Measurements from ENCODE around the gene RNF212B.
"Not testable (repeated sequence)": the region's sequence is repeated elsewhere in the genome, so short reads cannot be mapped to it uniquely, and the experiment has no call there.

Gene RNF212B

DNA sequence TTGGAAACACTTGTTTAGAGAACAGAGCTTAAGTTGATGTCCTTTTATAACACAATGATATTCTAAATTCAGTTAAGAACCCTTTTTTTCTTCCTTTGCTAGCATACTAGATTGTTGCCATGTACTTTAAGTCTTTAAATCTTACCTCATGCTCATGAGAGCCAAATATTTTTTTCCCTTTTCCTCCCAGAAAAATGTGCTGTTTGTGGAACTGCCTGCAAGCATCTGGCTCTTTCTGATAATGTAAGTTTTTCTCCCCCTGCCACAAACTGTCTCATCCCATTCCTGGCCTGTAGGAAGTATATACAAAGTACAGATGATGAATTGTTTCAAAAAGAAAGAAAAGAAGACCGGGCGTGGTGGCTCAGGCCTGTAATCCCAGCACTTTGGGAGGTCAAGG lies 5.3 kb downstream of the RNF212B start:
- Histone ChIP-seq H3K36me3 (ENCODE audit: control insufficient read depth, insufficient read depth, low read length) (no peaks in the 10 kb centered on the region), H3K27ac (ENCODE audit: low read depth, low read length) (no peak overlapping the region), H3K4me1 (ENCODE audit: control insufficient read depth, insufficient read depth, low read length) (peaks cover 2% of the 10 kb centered on the region), H3K4me3 (ENCODE audit: low read depth, low read length) (no peak overlapping the region), H3K9ac (ENCODE audit: low read depth, low read length) (no peak overlapping the region), H3K27me3 (ENCODE audit: control insufficient read depth, insufficient read depth, low read length) (no peaks in the 10 kb centered on the region; the same call in 1 of the 2 replicates), H3K9me3 (ENCODE audit: control insufficient read depth, insufficient read depth, low read length) (no peaks in the 10 kb centered on the region)

DNA sequence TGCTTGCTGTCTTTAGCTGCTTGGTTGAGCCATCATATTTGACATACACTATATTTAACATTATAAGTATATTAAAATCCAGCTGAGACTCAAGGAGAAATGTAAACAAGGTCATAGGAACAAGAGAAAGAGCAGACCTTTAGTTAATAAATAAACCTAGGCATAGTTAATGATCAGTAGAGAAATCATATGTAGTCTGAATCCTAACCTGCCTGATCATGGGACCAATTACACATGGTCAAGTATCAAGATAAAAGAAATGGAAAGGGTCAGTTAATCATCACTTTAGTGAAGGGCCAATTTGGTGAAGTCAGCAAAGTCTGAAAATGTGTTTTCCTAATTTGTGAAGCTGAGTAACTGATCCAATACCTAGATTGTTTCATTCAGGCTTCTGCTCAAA lies 7.5 kb downstream of the RNF212B start:
- H3K27ac ChIP-seq (ENCODE audit: low read depth, low read length), result no peak overlapping the region
- no peak overlapping the region for H3K4me3 ChIP-seq (ENCODE audit: low read depth, low read length)
- H3K36me3 ChIP-seq (ENCODE audit: control insufficient read depth, insufficient read depth, low read length), result no peaks in the 10 kb centered on the region
- peaks cover under 1% of the 10 kb centered on the region; the same call in 1 of the 2 replicates for H3K4me1 ChIP-seq (ENCODE audit: control insufficient read depth, insufficient read depth, low read length)
- no peaks in the 10 kb centered on the region for H3K9me3 ChIP-seq (ENCODE audit: control insufficient read depth, insufficient read depth, low read length)
- no peaks in the 10 kb centered on the region for H3K27me3 ChIP-seq (ENCODE audit: control insufficient read depth, insufficient read depth, low read length)
- no peak overlapping the region for H3K9ac ChIP-seq (ENCODE audit: low read depth, low read length)

GRCh38 chr14:23248601-23249000 lies 10.9 kb downstream of the RNF212B start:
- no peak overlapping the region for H3K27ac ChIP-seq (ENCODE audit: low read depth, low read length)
- peaks cover 30% of the 10 kb centered on the region for H3K4me1 ChIP-seq (ENCODE audit: control insufficient read depth, insufficient read depth, low read length)
- no peaks in the 10 kb centered on the region for H3K9me3 ChIP-seq (ENCODE audit: control insufficient read depth, insufficient read depth, low read length)
- no peak overlapping the region for H3K9ac ChIP-seq (ENCODE audit: low read depth, low read length)
- no peak overlapping the region for H3K4me3 ChIP-seq (ENCODE audit: low read depth, low read length)
- no peaks in the 10 kb centered on the region for H3K36me3 ChIP-seq (ENCODE audit: control insufficient read depth, insufficient read depth, low read length)
- no peaks in the 10 kb centered on the region for H3K27me3 ChIP-seq (ENCODE audit: control insufficient read depth, insufficient read depth, low read length)

DNA sequence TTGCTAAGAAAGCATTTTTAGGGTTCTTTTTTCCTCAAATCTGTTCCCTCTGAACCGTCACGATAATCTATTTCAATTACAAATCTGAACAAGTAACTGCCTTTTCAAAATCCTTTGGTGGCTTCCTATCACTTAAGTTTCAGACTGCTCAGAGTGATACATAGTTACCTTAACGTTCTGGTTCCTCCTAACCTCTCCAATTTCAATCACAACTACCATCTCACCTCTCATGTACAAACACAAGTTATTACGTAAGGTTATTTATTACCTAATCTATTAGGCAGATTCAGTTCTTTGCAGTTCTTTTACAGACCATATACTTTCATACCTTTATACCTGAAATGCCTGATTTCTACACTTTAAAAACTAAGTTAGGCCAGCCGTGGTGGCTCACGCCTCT lies 12.1 kb downstream of the RNF212B start:
- H3K9me3 ChIP-seq (ENCODE audit: control insufficient read depth, insufficient read depth, low read length), result no peaks in the 10 kb centered on the region
- no peaks in the 10 kb centered on the region for H3K27me3 ChIP-seq (ENCODE audit: control insufficient read depth, insufficient read depth, low read length)
- no peak overlapping the region for H3K4me3 ChIP-seq (ENCODE audit: low read depth, low read length)
- H3K4me1 ChIP-seq (ENCODE audit: control insufficient read depth, insufficient read depth, low read length), result peaks cover 31% of the 10 kb centered on the region
- H3K36me3 ChIP-seq (ENCODE audit: control insufficient read depth, insufficient read depth, low read length), result no peaks in the 10 kb centered on the region
- H3K27ac ChIP-seq (ENCODE audit: low read depth, low read length), result no peak overlapping the region
- no peak overlapping the region for H3K9ac ChIP-seq (ENCODE audit: low read depth, low read length)

DNA sequence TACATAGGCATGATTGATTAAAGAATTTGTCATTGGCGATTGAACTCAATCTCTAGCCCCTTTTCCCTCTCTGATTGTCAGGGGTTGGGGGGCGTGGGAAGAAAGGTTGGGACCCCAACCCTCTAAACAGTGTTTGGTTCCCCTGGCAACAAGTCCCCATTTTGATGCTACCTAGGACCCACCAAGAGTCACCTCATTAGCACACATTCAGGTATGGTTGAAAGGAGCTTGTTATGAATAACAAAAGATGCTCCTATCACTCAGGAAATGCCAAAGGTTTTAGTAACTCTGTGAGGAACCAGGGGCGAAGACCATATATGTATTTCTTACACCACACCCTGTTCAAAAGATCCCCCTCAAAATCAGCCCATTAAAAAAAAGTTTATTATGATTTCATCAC lies 14.3 kb downstream of the RNF212B start:
- Histone ChIP-seq H3K4me1 (ENCODE audit: control insufficient read depth, insufficient read depth, low read length) (peaks cover 34% of the 10 kb centered on the region), H3K36me3 (ENCODE audit: control insufficient read depth, insufficient read depth, low read length) (no peaks in the 10 kb centered on the region), H3K27me3 (ENCODE audit: control insufficient read depth, insufficient read depth, low read length) (no peaks in the 10 kb centered on the region), H3K4me3 (ENCODE audit: low read depth, low read length) (peak overlapping the region; percentile 44), H3K27ac (ENCODE audit: low read depth, low read length) (peak overlapping the region; percentile 99), H3K9me3 (ENCODE audit: control insufficient read depth, insufficient read depth, low read length) (no peaks in the 10 kb centered on the region), H3K9ac (ENCODE audit: low read depth, low read length) (peak overlapping the region; percentile 77)

- Histone ChIP-seq H3K27me3 (ENCODE audit: control insufficient read depth, insufficient read depth, low read length) (no peaks in the 10 kb centered on the region), H3K9ac (ENCODE audit: low read depth, low read length) (peak overlapping the region; percentile 77)
These were observed 14.9 kb downstream of the RNF212B start for GRCh38 chr14:23252420-23253333.

GRCh38 chr14:23258256-23258655 lies 20.5 kb downstream of the RNF212B start:
- H3K4me3 ChIP-seq (ENCODE audit: low read depth, low read length), result no peak overlapping the region
- no peaks in the 10 kb centered on the region; the same call in 1 of the 2 replicates for H3K27me3 ChIP-seq (ENCODE audit: control insufficient read depth, insufficient read depth, low read length)
- H3K9me3 ChIP-seq (ENCODE audit: control insufficient read depth, insufficient read depth, low read length), result no peaks in the 10 kb centered on the region
- no peak overlapping the region for H3K9ac ChIP-seq (ENCODE audit: low read depth, low read length)
- peaks cover 13% of the 10 kb centered on the region for H3K4me1 ChIP-seq (ENCODE audit: control insufficient read depth, insufficient read depth, low read length)
- no peaks in the 10 kb centered on the region for H3K36me3 ChIP-seq (ENCODE audit: control insufficient read depth, insufficient read depth, low read length)
- no peak overlapping the region for H3K27ac ChIP-seq (ENCODE audit: low read depth, low read length)

More at GRCh38 chr14:23252420-23253333, 14.9 kb downstream of the RNF212B start:
- Histone ChIP-seq H3K36me3 (ENCODE audit: control insufficient read depth, insufficient read depth, low read length) (no peaks in the 10 kb centered on the region), H3K4me1 (ENCODE audit: control insufficient read depth, insufficient read depth, low read length) (peaks cover 34% of the 10 kb centered on the region), H3K27ac (ENCODE audit: low read depth, low read length) (peak overlapping the region; percentile 99), H3K4me3 (ENCODE audit: low read depth, low read length) (peak overlapping the region; percentile 44), H3K9me3 (ENCODE audit: control insufficient read depth, insufficient read depth, low read length) (no peaks in the 10 kb centered on the region)

GRCh38 chr14:23259426-23259825 lies 21.7 kb downstream of the RNF212B start:
- Histone ChIP-seq H3K9ac (ENCODE audit: low read depth, low read length) (no peak overlapping the region), H3K9me3 (ENCODE audit: control insufficient read depth, insufficient read depth, low read length) (no peaks in the 10 kb centered on the region), H3K4me3 (ENCODE audit: low read depth, low read length) (no peak overlapping the region), H3K4me1 (ENCODE audit: control insufficient read depth, insufficient read depth, low read length) (peaks cover 8% of the 10 kb centered on the region; the same call in 1 of the 2 replicates), H3K27ac (ENCODE audit: low read depth, low read length) (no peak overlapping the region), H3K36me3 (ENCODE audit: control insufficient read depth, insufficient read depth, low read length) (no peaks in the 10 kb centered on the region), H3K27me3 (ENCODE audit: control insufficient read depth, insufficient read depth, low read length) (no peaks in the 10 kb centered on the region; the same call in none of the 2 replicates)

DNA sequence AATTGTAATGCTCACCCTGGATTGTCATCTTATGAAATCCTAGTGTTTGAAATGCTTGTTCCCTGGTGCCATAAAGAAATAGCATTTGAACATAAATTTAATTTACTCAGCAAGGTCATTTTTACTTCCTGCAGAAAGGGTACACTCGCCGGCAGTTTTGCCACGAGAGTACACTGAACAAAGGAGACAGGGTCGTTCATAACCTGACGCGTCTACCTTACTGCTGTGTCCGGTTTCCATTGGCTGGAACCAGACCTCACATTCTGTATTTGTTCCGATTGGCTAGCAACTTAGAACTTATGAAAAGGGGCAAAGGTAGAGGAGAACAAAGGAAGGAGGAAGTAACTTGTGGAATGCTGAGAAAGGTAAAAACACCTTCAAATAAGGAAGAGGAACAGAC lies 23.1 kb downstream of the RNF212B start:
- H3K9ac ChIP-seq (ENCODE audit: low read depth, low read length); H3K9me3 ChIP-seq (ENCODE audit: control insufficient read depth, insufficient read depth, low read length); H3K36me3 ChIP-seq (ENCODE audit: control insufficient read depth, insufficient read depth, low read length); H3K4me1 ChIP-seq (ENCODE audit: control insufficient read depth, insufficient read depth, low read length); H3K27me3 ChIP-seq (ENCODE audit: control insufficient read depth, insufficient read depth, low read length); H3K4me3 ChIP-seq (ENCODE audit: low read depth, low read length); H3K27ac ChIP-seq (ENCODE audit: low read depth, low read length): not testable (repeated sequence)

- Histone ChIP-seq H3K4me3 (ENCODE audit: low read depth, low read length) (no peak overlapping the region), H3K27me3 (ENCODE audit: control insufficient read depth, insufficient read depth, low read length) (peaks cover 49% of the 10 kb centered on the region), H3K4me1 (ENCODE audit: control insufficient read depth, insufficient read depth, low read length) (no peaks in the 10 kb centered on the region), H3K9ac (ENCODE audit: low read depth, low read length) (no peak overlapping the region), H3K27ac (ENCODE audit: low read depth, low read length) (no peak overlapping the region), H3K9me3 (ENCODE audit: control insufficient read depth, insufficient read depth, low read length) (no peaks in the 10 kb centered on the region), H3K36me3 (ENCODE audit: control insufficient read depth, insufficient read depth, low read length) (no peaks in the 10 kb centered on the region)
These were observed 31.5 kb downstream of the RNF212B start for GRCh38 chr14:23269193-23269592.

DNA sequence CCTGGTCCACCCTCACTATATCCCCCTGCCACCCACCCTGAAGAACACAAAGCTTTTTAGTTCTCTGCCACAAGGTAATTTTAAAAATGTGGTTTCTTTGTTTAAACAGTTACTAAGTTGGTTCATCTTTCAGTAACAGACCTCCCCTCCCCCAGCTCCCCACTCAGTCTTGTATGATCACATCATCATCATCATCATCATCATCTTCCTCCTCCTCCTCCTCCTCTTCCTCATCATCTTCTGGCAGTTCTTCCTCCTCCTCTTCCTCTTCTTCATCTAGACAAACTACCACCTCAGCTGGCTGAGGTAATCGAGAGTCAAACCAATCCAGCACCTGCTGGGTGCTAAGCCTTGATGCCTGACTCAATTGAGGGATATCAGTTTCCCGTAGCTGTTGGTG lies 37.7 kb downstream of the RNF212B start:
- Histone ChIP-seq H3K27me3 (ENCODE audit: control insufficient read depth, insufficient read depth, low read length) (peaks cover 42% of the 10 kb centered on the region), H3K27ac (ENCODE audit: low read depth, low read length) (no peak overlapping the region), H3K9me3 (ENCODE audit: control insufficient read depth, insufficient read depth, low read length) (no peaks in the 10 kb centered on the region), H3K4me1 (ENCODE audit: control insufficient read depth, insufficient read depth, low read length) (peaks cover 9% of the 10 kb centered on the region), H3K36me3 (ENCODE audit: control insufficient read depth, insufficient read depth, low read length) (no peaks in the 10 kb centered on the region), H3K9ac (ENCODE audit: low read depth, low read length) (no peak overlapping the region), H3K4me3 (ENCODE audit: low read depth, low read length) (no peak overlapping the region)

All from HUES48 (cell line).